Neural progenitor cell (in vitro differentiated cells): ENCODE results near the gene RPP38.

Experiments
- CTCF ChIP-seq: fragments of 200-600 bp; sonication (generic); IDR thresholded peaks from 2 replicates; pipeline ENCODE4 v1.5.1; 2017; ENCODE audit warnings: antibody characterized with exemption, mild to moderate bottlenecking
- EZH2 ChIP-seq: fragments of 200-600 bp; sonication (generic); IDR thresholded peaks from 2 replicates; pipeline ENCODE4 v1.6.1; 2017; ENCODE audit warnings: antibody characterized with exemption, mild to moderate bottlenecking, moderate library complexity

DNA sequence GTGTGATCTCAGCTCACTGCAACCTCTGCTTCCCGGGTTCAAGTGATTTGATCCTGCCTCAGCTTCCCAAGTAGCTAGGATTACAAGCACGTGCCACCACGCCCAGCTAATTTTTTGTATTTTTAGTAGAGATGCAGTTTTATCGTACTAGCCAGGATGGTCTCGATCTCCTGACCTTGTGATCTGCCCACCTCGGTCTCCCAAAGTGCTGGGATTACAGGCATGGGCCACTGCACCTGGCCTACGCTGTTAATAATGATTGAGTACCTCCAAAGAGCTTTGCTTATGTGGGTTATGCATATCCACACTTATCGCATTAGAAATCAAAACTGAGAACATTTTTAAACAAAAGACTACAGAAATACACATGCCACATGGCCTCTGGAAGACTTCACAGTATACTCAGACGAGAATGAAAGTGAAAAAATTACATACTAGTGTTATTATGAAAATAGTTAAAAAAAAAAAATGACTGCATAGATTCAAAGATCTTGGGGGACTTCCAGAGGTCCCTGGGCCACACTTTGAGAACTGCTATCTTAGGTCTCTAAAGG lies 25.4 kb downstream of the RPP38 start:
- TF ChIP-seq CTCF (no peak), EZH2 (no peak)
